Fibroblast of skin of left quadriceps (primary cell): ENCODE results near the gene TEX22.
"Not testable (repeated sequence)": the region's sequence is repeated elsewhere in the genome, so short reads cannot be mapped to it uniquely, and the experiment has no call there.

Experiments
- DNase-seq, 2 experiments: peaks; one replicate each; pipeline ENCODE4 v3.0.0-alpha.2; 2013; ENCODE audit warnings: low read depth in 2 of 2

The TEX22 gene

GRCh38 chr14:105398044-105398725 is at the start of gene TEX22:
Gene TEX22, plus strand, starts transcription at chr14:105398538. Its CDS starts 803 bp downstream, at chr14:105399341.
- peak; percentile 63 to 65 for DNase-seq

GRCh38 chr14:105348945-105349699 is 49.2 kb upstream of the TEX22 start:
- no peak for DNase-seq

- no peak for DNase-seq
These were observed 48.3 kb upstream of the TEX22 start for GRCh38 chr14:105349992-105350391.

GRCh38 chr14:105350450-105351244 is 47.7 kb upstream of the TEX22 start:
- no peak for DNase-seq

- DNase-seq = no peak
These were observed 46.9 kb upstream of the TEX22 start for GRCh38 chr14:105351410-105351809.

GRCh38 chr14:105351920-105352851 is 46.2 kb upstream of the TEX22 start:
- peak; percentile 57 to 58 for DNase-seq

- DNase-seq = no peak
These were observed 45.2 kb upstream of the TEX22 start for GRCh38 chr14:105353136-105353535.

GRCh38 chr14:105354541-105354940 is 43.8 kb upstream of the TEX22 start:
- DNase-seq = no peak

GRCh38 chr14:105355049-105355575 is 43.2 kb upstream of the TEX22 start:
- no peak for DNase-seq

GRCh38 chr14:105355850-105356604 is 42.3 kb upstream of the TEX22 start:
- no peak for DNase-seq

GRCh38 chr14:105356927-105357326 is 41.4 kb upstream of the TEX22 start:
- no peak for DNase-seq

GRCh38 chr14:105357626-105358025 is 40.7 kb upstream of the TEX22 start:
- no peak for DNase-seq

- no peak for DNase-seq
These were observed 40.0 kb upstream of the TEX22 start for GRCh38 chr14:105358140-105358846.

- DNase-seq = no peak
These were observed 39.4 kb upstream of the TEX22 start for GRCh38 chr14:105358943-105359342.

- DNase-seq = not testable (repeated sequence)
These were observed 36.9 kb upstream of the TEX22 start for GRCh38 chr14:105361412-105361811.

- DNase-seq = peak; percentile 16 to 18
These were observed 34.3 kb upstream of the TEX22 start for GRCh38 chr14:105363847-105364708.

- no peak for DNase-seq
These were observed 33.2 kb upstream of the TEX22 start for GRCh38 chr14:105365101-105365500.

GRCh38 chr14:105365681-105366080 is 32.7 kb upstream of the TEX22 start:
- DNase-seq = no peak
